DND-41 (cell line): ENCODE results near the gene EPHB2.

Experiments used
- ATAC-seq: fragments of 200-7000 bp; cut with Tn5 transposase; 3 replicates; pipeline ENCODE4 v1.9.1; 2021; ENCODE audit warnings: low read depth; ENCODE audit not compliant: insufficient read depth
- DNase-seq: peaks from one replicate; pipeline ENCODE4 v3.0.0-alpha.2; 2020
- H2AFZ ChIP-seq: 2 replicates; pipeline ENCODE4 v1.6.0; 2012; ENCODE audit warnings: low read depth, low read length
- H3K27ac ChIP-seq: 2 replicates; pipeline ENCODE4 v1.5.1; 2012; ENCODE audit warnings: low read length, inconsistent platforms
- H3K27me3 ChIP-seq: fragments of 200-600 bp; sonication (generic); 2 replicates; pipeline ENCODE4 v1.6.0; 2012; ENCODE audit warnings: low read length, mild to moderate bottlenecking, inconsistent platforms; ENCODE audit not compliant: insufficient read depth, poor library complexity
- H3K36me3 ChIP-seq: 2 replicates; pipeline ENCODE4 v1.5.1; 2012; ENCODE audit warnings: low read length, inconsistent platforms; ENCODE audit not compliant: insufficient read depth
- H3K4me1 ChIP-seq: 2 replicates; pipeline ENCODE4 v1.5.1; 2012; ENCODE audit warnings: mild to moderate bottlenecking, low read length; ENCODE audit not compliant: insufficient read depth
- H3K4me2 ChIP-seq: 2 replicates; pipeline ENCODE4 v1.6.0; 2012; ENCODE audit warnings: mild to moderate bottlenecking, moderate library complexity, low read length, inconsistent platforms; ENCODE audit not compliant: insufficient read depth
- H3K4me3 ChIP-seq, 2 experiments: fragments of 200-600 bp in 1 of 2; shearing (Covaris generic) in 1 of 2; 2 replicates each; pipeline ENCODE4 v1.5.1; 2012 to 2016; ENCODE audit warnings: inconsistent platforms in 2 of 2, low read length in 2 of 2, mild to moderate bottlenecking in 2 of 2, low read depth in 1 of 2, moderate library complexity in 1 of 2
- H3K79me2 ChIP-seq: 2 replicates; pipeline ENCODE4 v1.6.0; 2012; ENCODE audit warnings: low read length, inconsistent platforms; ENCODE audit not compliant: insufficient read depth
- H3K9ac ChIP-seq: 2 replicates; pipeline ENCODE4 v1.6.0; 2012; ENCODE audit warnings: low read depth, mild to moderate bottlenecking, inconsistent platforms, low read length, moderate library complexity
- H3K9me3 ChIP-seq: 2 replicates; pipeline ENCODE4 v1.5.1; 2012; ENCODE audit warnings: low read length, moderate library complexity, mild to moderate bottlenecking, inconsistent platforms; ENCODE audit not compliant: insufficient read depth, severe bottlenecking
- H4K20me1 ChIP-seq: 2 replicates; pipeline ENCODE4 v1.6.0; 2012; ENCODE audit warnings: low read length; ENCODE audit not compliant: insufficient read depth
- EZH2 ChIP-seq: IDR thresholded peaks from 3 replicates; pipeline ENCODE4 v1.6.1; 2012; ENCODE audit warnings: borderline replicate concordance, low read depth, mild to moderate bottlenecking, moderate library complexity, low read length, inconsistent platforms; ENCODE audit not compliant: severe bottlenecking
- TF ChIP-seq, protein P1 (sequence below): IDR thresholded peaks from 2 replicates; pipeline ENCODE4 v1.5.1; 2012; ENCODE audit warnings: borderline replicate concordance, low read length, moderate library complexity, mild to moderate bottlenecking; ENCODE audit not compliant: poor library complexity, severe bottlenecking; ENCODE audit errors: extremely low read depth

Gene EPHB2

GRCh38 chr1:22767852-22768251 lies 57.2 kb downstream of the EPHB2 start:
- Histone ChIP-seq H2AFZ (no peak overlapping the region), H3K27ac (no peak overlapping the region), H3K9ac (no peak overlapping the region), H3K4me2 (no peak overlapping the region), H3K36me3 (no peaks in the 10 kb centered on the region), H3K79me2 (no peaks in the 10 kb centered on the region), H3K27me3 (no peaks in the 10 kb centered on the region), H3K4me1 (no peaks in the 10 kb centered on the region), H4K20me1 (peaks cover 2% of the 10 kb centered on the region; the same call in 1 of the 2 replicates), H3K9me3 (no peaks in the 10 kb centered on the region), H3K4me3 (no peak overlapping the region)
- TF ChIP-seq, protein P1, sequence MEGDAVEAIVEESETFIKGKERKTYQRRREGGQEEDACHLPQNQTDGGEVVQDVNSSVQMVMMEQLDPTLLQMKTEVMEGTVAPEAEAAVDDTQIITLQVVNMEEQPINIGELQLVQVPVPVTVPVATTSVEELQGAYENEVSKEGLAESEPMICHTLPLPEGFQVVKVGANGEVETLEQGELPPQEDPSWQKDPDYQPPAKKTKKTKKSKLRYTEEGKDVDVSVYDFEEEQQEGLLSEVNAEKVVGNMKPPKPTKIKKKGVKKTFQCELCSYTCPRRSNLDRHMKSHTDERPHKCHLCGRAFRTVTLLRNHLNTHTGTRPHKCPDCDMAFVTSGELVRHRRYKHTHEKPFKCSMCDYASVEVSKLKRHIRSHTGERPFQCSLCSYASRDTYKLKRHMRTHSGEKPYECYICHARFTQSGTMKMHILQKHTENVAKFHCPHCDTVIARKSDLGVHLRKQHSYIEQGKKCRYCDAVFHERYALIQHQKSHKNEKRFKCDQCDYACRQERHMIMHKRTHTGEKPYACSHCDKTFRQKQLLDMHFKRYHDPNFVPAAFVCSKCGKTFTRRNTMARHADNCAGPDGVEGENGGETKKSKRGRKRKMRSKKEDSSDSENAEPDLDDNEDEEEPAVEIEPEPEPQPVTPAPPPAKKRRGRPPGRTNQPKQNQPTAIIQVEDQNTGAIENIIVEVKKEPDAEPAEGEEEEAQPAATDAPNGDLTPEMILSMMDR = no peak
- no peak for TF ChIP-seq EZH2
- ATAC-seq (no peak), DNase-seq (no peak)

GRCh38 chr1:22769932-22770331 lies 59.3 kb downstream of the EPHB2 start:
- no peak for DNase-seq
- H3K36me3 ChIP-seq = no peaks in the 10 kb centered on the region
- no peak for ATAC-seq

DNA sequence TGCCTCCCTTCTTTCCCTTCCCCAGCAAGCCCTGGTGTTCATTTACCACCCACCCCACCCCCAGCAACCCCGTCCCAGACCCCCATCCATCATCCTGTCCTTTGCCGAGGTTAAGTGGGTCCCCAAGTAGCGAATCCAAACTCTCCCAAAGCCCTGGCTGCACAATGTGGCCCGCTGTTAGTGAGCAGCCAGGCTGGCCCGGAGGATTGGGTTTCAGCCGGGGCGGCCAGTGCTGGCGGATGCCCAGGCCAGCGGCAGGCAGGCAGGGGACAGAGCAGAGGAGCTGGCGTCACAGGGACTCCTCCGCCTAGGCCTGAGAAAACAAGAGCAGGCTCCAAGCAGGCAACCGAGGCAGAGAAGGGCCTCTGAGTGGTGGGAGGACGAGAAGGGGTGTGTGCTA lies 61.4 kb downstream of the EPHB2 start:
- peaks cover 2% of the 10 kb centered on the region; the same call in 1 of the 2 replicates for H4K20me1 ChIP-seq
- no peak for ATAC-seq

More at GRCh38 chr1:22769932-22770331, 59.3 kb downstream of the EPHB2 start:
- Histone ChIP-seq H3K9ac (no peak overlapping the region), H3K4me2 (no peak overlapping the region), H3K79me2 (no peaks in the 10 kb centered on the region), H3K4me3 (no peak overlapping the region), H3K4me1 (no peaks in the 10 kb centered on the region), H2AFZ (no peak overlapping the region), H3K9me3 (no peaks in the 10 kb centered on the region), H3K27me3 (peaks cover 7% of the 10 kb centered on the region), H4K20me1 (peaks cover 2% of the 10 kb centered on the region; the same call in 1 of the 2 replicates), H3K27ac (no peak overlapping the region)
- TF ChIP-seq, protein P1 = no peak
- TF ChIP-seq EZH2 = no peak

More for the DNA sequence above, 61.4 kb downstream of the EPHB2 start:
- no peak for DNase-seq
- H3K27me3 ChIP-seq = peaks cover 7% of the 10 kb centered on the region
- no peak overlapping the region for H3K4me3 ChIP-seq
- H3K9me3 ChIP-seq = no peaks in the 10 kb centered on the region
- no peak overlapping the region for H3K27ac ChIP-seq
- H3K4me2 ChIP-seq = no peak overlapping the region
- no peak for TF ChIP-seq EZH2
- TF ChIP-seq, protein P1 = no peak
- no peak overlapping the region for H2AFZ ChIP-seq
- no peaks in the 10 kb centered on the region for H3K36me3 ChIP-seq
- H3K9ac ChIP-seq = no peak overlapping the region
- no peaks in the 10 kb centered on the region for H3K79me2 ChIP-seq
- no peaks in the 10 kb centered on the region for H3K4me1 ChIP-seq
